HEK293 (cell line): ENCODE data around the gene SFXN2.

Source experiments
- CTCF ChIA-PET: fragments of 350-600 bp; formaldehyde crosslinking; extraction: SDS; loops from one replicate; lab custom pipeline; 2021; ENCODE audit warnings: antibody characterized with exemption; lab: Yijun Ruan, JAX
- POLR2A ChIA-PET: fragments of 300-600 bp; formaldehyde crosslinking; extraction: SDS; loops from one replicate; lab custom pipeline; 2020; ENCODE audit warnings: antibody characterized with exemption, inconsistent platforms; lab: Yijun Ruan, JAX
- H3K27ac ChIP-seq: fragments of 200-500 bp; sonication (Bioruptor generic); 2 replicates; pipeline ENCODE4 v1.5.1; 2014; ENCODE audit warnings: low read depth, low read length, control low read depth, inconsistent platforms; ENCODE audit errors: extremely low read depth
- H3K36me3 ChIP-seq, 2 experiments: fragments of 200-500 bp in 1 of 2; sonication (Bioruptor generic) in 1 of 2; 1 replicate in 1 of 2; 2 replicates in 1 of 2; pipeline ENCODE4 v1.5.1; 2014 to 2017; ENCODE audit warnings: inconsistent platforms in 2 of 2, low read length in 2 of 2; ENCODE audit not compliant: control insufficient read depth in 2 of 2, insufficient read depth in 1 of 2
- H3K4me1 ChIP-seq: fragments of 200-500 bp; sonication (Bioruptor generic); 2 replicates; pipeline ENCODE4 v1.5.1; 2014; ENCODE audit warnings: mild to moderate bottlenecking, low read length, inconsistent platforms; ENCODE audit not compliant: control insufficient read depth, insufficient read depth
- H3K4me3 ChIP-seq: 2 replicates; pipeline ENCODE4 v1.5.1; 2011; ENCODE audit warnings: low read depth, mild to moderate bottlenecking, control low read depth, low read length, moderate library complexity
- H3K9me3 ChIP-seq: fragments of 200-500 bp; sonication (Bioruptor generic); 2 replicates; pipeline ENCODE4 v1.5.1; 2014; ENCODE audit warnings: low read depth, low read length, inconsistent platforms; ENCODE audit not compliant: control insufficient read depth, insufficient read depth
- CTCF ChIP-seq: fragments of 450-650 bp; formaldehyde crosslinking; IDR thresholded peaks from 2 replicates; pipeline ENCODE4 v1.5.1; 2016; ENCODE audit warnings: missing biosample characterization, missing genetic modification characterization
- FEZF1 ChIP-seq: fragments of 450-650 bp; formaldehyde crosslinking; IDR thresholded peaks from 2 replicates; pipeline ENCODE4 v1.5.1; 2016; ENCODE audit warnings: missing biosample characterization, missing genetic modification characterization
- GLIS1 ChIP-seq: fragments of 450-650 bp; formaldehyde crosslinking; IDR thresholded peaks from 2 replicates; pipeline ENCODE4 v1.5.1; 2016; ENCODE audit warnings: missing biosample characterization, missing genetic modification characterization
- KLF16 ChIP-seq: fragments of 450-650 bp; formaldehyde crosslinking; IDR thresholded peaks from 2 replicates; pipeline ENCODE4 v1.5.1; 2017; ENCODE audit warnings: missing biosample characterization, missing genetic modification characterization
- PRDM1 ChIP-seq: fragments of 450-650 bp; formaldehyde crosslinking; IDR thresholded peaks from 2 replicates; pipeline ENCODE4; 2016; ENCODE audit warnings: missing biosample characterization, missing genetic modification characterization
- SCRT1 ChIP-seq: fragments of 450-650 bp; formaldehyde crosslinking; IDR thresholded peaks from 2 replicates; pipeline ENCODE4 v1.5.1; 2016; ENCODE audit warnings: missing biosample characterization, missing genetic modification characterization, borderline replicate concordance
- YY1 ChIP-seq: fragments of 450-650 bp; formaldehyde crosslinking; IDR thresholded peaks from 2 replicates; pipeline ENCODE4 v1.5.1; 2018; ENCODE audit warnings: missing biosample characterization, missing genetic modification characterization
- ZBTB1 ChIP-seq: fragments of 450-650 bp; formaldehyde crosslinking; IDR thresholded peaks from 2 replicates; pipeline ENCODE4 v1.5.1; 2016; ENCODE audit warnings: missing biosample characterization, missing genetic modification characterization
- ZBTB8A ChIP-seq: fragments of 450-650 bp; formaldehyde crosslinking; IDR thresholded peaks from 2 replicates; pipeline ENCODE4 v1.5.1; 2016; ENCODE audit warnings: missing biosample characterization, missing genetic modification characterization
- ZEB2 ChIP-seq: fragments of 450-650 bp; formaldehyde crosslinking; IDR thresholded peaks from 2 replicates; pipeline ENCODE4 v1.5.1; 2016; ENCODE audit warnings: missing biosample characterization, missing genetic modification characterization
- ZIC2 ChIP-seq: fragments of 450-650 bp; formaldehyde crosslinking; IDR thresholded peaks from 2 replicates; pipeline ENCODE4 v1.5.1; 2016; ENCODE audit warnings: missing biosample characterization, missing genetic modification characterization
- ZNF184 ChIP-seq: fragments of 450-650 bp; IDR thresholded peaks from 2 replicates; pipeline ENCODE4 v1.5.1; 2018; ENCODE audit warnings: missing biosample characterization, mild to moderate bottlenecking, missing genetic modification characterization
- ZNF202 ChIP-seq: fragments of 450-650 bp; formaldehyde crosslinking; IDR thresholded peaks from 2 replicates; pipeline ENCODE4 v1.5.1; 2016; ENCODE audit warnings: missing biosample characterization, missing genetic modification characterization, borderline replicate concordance
- ZNF335 ChIP-seq: fragments of 450-650 bp; formaldehyde crosslinking; conservative IDR thresholded peaks from 2 replicates; pipeline ENCODE4 v1.5.1; 2016; ENCODE audit warnings: missing biosample characterization, missing genetic modification characterization
- ZNF350 ChIP-seq: fragments of 450-650 bp; formaldehyde crosslinking; IDR thresholded peaks from 2 replicates; pipeline ENCODE4 v1.5.0; 2017; ENCODE audit warnings: missing biosample characterization, mild to moderate bottlenecking, missing genetic modification characterization
- ZNF510 ChIP-seq: fragments of 450-650 bp; formaldehyde crosslinking; IDR thresholded peaks from 2 replicates; pipeline ENCODE4 v1.5.1; 2018; ENCODE audit warnings: mild to moderate bottlenecking, missing genetic modification characterization, missing biosample characterization; ENCODE audit not compliant: insufficient replicate concordance
- ZNF529 ChIP-seq: fragments of 450-650 bp; formaldehyde crosslinking; IDR thresholded peaks from 2 replicates; pipeline ENCODE4 v1.5.1; 2017; ENCODE audit warnings: missing genetic modification characterization, missing biosample characterization; ENCODE audit not compliant: insufficient replicate concordance
- ZNF610 ChIP-seq: fragments of 450-650 bp; formaldehyde crosslinking; IDR thresholded peaks from 2 replicates; pipeline ENCODE4 v1.5.1; 2016; ENCODE audit warnings: missing biosample characterization, missing genetic modification characterization, borderline replicate concordance
- ZNF639 ChIP-seq: fragments of 450-650 bp; formaldehyde crosslinking; IDR thresholded peaks from 2 replicates; pipeline ENCODE4 v1.5.1; 2016; ENCODE audit warnings: missing biosample characterization, missing genetic modification characterization
- ZNF701 ChIP-seq: fragments of 450-650 bp; formaldehyde crosslinking; IDR thresholded peaks from 2 replicates; pipeline ENCODE4 v1.5.1; 2016; ENCODE audit warnings: missing biosample characterization, missing genetic modification characterization
- ZSCAN23 ChIP-seq: fragments of 450-650 bp; formaldehyde crosslinking; IDR thresholded peaks from 2 replicates; pipeline ENCODE4 v1.5.1; 2016; ENCODE audit warnings: missing biosample characterization, missing genetic modification characterization
- TF ChIP-seq, protein P1 (sequence below): fragments of 450-650 bp; IDR thresholded peaks from 2 replicates; pipeline ENCODE4 v1.5.1; 2018; ENCODE audit warnings: missing biosample characterization, mild to moderate bottlenecking, missing genetic modification characterization

The SFXN2 gene

DNA sequence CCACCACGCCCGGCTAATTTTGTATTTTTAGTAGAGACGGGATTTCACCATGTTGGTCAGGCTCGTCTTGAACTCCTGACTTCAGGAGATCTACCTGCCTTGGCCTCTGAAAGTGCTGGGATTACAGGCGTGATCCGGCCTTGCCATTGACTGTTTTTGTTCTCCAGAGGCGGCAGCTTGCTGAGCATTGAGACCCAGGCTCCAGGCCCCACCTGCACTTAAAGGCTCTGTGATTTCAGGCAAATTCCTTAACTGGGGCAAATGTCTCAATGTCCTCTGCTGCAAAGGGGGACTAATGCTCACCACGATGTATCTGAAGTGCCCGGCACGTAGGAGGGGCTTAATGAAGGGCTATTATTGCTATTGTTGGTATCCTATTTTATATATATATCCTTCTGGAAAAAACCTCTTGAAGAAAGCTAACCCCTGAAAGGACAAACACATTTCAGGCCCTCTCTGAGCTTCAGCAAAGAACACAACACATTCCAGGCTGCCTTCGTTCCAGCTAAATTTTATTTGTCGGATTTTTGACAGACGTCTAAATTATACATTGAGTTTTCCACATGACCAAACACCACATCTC is 41.1 kb upstream of the SFXN2 start:
- Histone ChIP-seq H3K4me1 (peaks cover 12% of the 10 kb centered on the region), H3K27ac (no peak overlapping the region), H3K9me3 (no peaks in the 10 kb centered on the region), H3K36me3 (no peaks in the 10 kb centered on the region), H3K4me3 (no peak overlapping the region)
- POLR2A ChIA-PET, result no interaction called here
- CTCF ChIA-PET, result interaction anchor here (1.0 kb wide), 1 partner anchor 58 kb away, joined by 3 read pairs; no protein-coding TSS in a partner anchor
- TF ChIP-seq FEZF1 (tag by site-specific recombination), result no peak
- TF ChIP-seq GLIS1 (tag by site-specific recombination), result no peak
- TF ChIP-seq ZEB2, result no peak

DNA sequence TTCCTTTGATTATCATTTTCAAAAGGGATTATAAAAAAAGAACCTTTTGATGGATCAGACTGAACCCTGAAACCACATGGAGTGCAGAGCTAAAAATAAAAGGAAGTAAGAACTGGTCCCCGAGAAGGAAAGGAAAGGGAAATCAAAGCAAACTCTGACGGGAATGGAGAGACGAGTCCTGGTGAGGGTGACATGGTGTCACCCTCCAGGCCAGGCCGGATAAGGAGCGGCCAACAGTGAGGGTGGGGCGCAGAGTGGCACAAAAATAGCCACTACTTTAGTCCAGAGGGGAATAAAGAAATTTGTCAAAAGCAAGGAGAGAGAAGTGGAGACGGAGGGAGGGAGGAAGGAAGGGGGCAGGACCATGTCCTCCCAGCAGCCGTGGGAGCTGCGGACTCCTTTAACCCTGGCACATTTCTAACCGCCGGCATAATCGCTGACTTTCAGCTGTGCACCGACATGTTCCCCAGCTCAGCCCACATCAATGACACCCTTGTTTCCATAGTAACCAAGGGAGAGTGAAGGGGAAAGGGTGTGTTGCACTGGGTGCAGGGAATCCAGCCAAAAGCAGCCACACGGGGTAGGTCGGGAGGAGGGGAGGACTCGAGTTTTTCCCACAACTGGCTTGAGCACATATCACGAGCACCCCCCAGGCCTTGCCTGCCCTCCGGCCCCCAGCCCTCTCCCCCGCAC is 40.5 kb upstream of the SFXN2 start:
- Histone ChIP-seq H3K27ac (no peak overlapping the region), H3K9me3 (no peaks in the 10 kb centered on the region), H3K4me1 (peaks cover 15% of the 10 kb centered on the region), H3K4me3 (no peak overlapping the region), H3K36me3 (no peaks in the 10 kb centered on the region)
- ChIA-PET CTCF (interaction anchor here (1.0 kb wide), 1 partner anchor 59 kb away, joined by 3 read pairs; no protein-coding TSS in a partner anchor), POLR2A (no interaction called here)
- TF ChIP-seq CTCF (tag by site-specific recombination), result no peak
- peak; percentile 86 for TF ChIP-seq PRDM1 (tag by site-specific recombination)

DNA sequence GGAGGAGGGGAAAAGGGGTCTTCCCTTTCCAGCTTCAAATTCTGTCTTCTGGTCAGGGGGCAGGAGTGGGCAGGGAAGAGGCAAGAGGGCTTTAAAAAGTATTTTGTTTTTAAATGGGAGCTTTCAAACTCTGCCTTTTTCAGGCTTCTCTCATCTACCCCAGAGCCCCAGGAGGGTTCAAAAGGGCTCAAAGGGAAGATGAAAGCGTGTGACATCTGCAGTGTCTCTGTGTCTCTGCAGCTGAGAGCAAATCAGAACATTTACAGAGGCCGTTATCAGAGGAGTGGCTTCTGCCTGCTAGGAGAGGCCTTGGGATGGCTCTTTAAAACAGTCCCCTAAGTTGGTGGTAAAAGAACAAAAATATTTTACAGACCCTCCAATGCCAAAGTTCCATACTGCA is 39.9 kb upstream of the SFXN2 start:
- ChIA-PET POLR2A (interaction anchor here (0.9 to 2.3 kb wide), 2 partner anchors 14 to 25 kb away, joined by 3 to 7 read pairs; no protein-coding TSS in a partner anchor), CTCF (interaction anchor here (1.0 to 7.2 kb wide), 2 partner anchors 38 to 60 kb away, joined by 3 to 57 read pairs; partner anchors contain the start of genes ARL3 and SFXN2)
- no peaks in the 10 kb centered on the region for H3K9me3 ChIP-seq
- H3K4me3 ChIP-seq, result no peak overlapping the region
- H3K36me3 ChIP-seq, result no peaks in the 10 kb centered on the region
- H3K27ac ChIP-seq, result no peak overlapping the region
- H3K4me1 ChIP-seq, result peaks cover 15% of the 10 kb centered on the region
- TF ChIP-seq ZIC2 (tag by site-specific recombination), result no peak
- no peak for TF ChIP-seq ZNF510 (tag by site-specific recombination)
- TF ChIP-seq ZNF529 (tag by site-specific recombination), result no peak
- no peak for TF ChIP-seq ZNF610 (tag by site-specific recombination)
- no peak for TF ChIP-seq YY1 (tag by site-specific recombination)
- TF ChIP-seq SCRT1 (tag by site-specific recombination), result no peak
- TF ChIP-seq KLF16 (tag by site-specific recombination), result no peak
- no peak for TF ChIP-seq ZBTB1 (tag by site-specific recombination)
- no peak for TF ChIP-seq ZNF701 (tag by site-specific recombination)
- TF ChIP-seq ZNF202, result no peak
- TF ChIP-seq, protein P1, sequence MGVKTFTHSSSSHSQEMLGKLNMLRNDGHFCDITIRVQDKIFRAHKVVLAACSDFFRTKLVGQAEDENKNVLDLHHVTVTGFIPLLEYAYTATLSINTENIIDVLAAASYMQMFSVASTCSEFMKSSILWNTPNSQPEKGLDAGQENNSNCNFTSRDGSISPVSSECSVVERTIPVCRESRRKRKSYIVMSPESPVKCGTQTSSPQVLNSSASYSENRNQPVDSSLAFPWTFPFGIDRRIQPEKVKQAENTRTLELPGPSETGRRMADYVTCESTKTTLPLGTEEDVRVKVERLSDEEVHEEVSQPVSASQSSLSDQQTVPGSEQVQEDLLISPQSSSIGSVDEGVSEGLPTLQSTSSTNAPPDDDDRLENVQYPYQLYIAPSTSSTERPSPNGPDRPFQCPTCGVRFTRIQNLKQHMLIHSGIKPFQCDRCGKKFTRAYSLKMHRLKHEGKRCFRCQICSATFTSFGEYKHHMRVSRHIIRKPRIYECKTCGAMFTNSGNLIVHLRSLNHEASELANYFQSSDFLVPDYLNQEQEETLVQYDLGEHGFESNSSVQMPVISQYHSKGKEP (tag by site-specific recombination), result no peak
- no peak for TF ChIP-seq ZBTB8A (tag by site-specific recombination)
- TF ChIP-seq ZNF184 (tag by site-specific recombination), result no peak
- no peak for TF ChIP-seq ZSCAN23 (tag by site-specific recombination)
- TF ChIP-seq ZNF639, result no peak
- TF ChIP-seq ZNF350 (tag by site-specific recombination), result no peak
- TF ChIP-seq ZNF335, result no peak
